ENCODE data around the gene PRKCE.

PRKCE gene

GRCh38 chr2:46151577-46151976 lies 500.1 kb downstream of the PRKCE start:
- Mint-ChIP-seq H3K27ac (no peak overlapping the region), H3K27me3 (no peaks in the 10 kb centered on the region), H3K4me3 (no peak overlapping the region), H3K4me1 (peaks cover 13% of the 10 kb centered on the region), H3K9me3 (no peaks in the 10 kb centered on the region), H3K36me3 (ENCODE audit: low read depth) (peaks cover 4% of the 10 kb centered on the region)
- no peak for DNase-seq
- ATAC-seq, result no peak

GRCh38 chr2:46153996-46154753 lies 502.7 kb downstream of the PRKCE start:
- DNase-seq (no peak), ATAC-seq (no peak)
- Mint-ChIP-seq H3K9me3 (no peaks in the 10 kb centered on the region), H3K27ac (no peak overlapping the region), H3K4me1 (peaks cover 2% of the 10 kb centered on the region), H3K27me3 (no peaks in the 10 kb centered on the region), H3K36me3 (ENCODE audit: low read depth) (peaks cover 4% of the 10 kb centered on the region), H3K4me3 (no peak overlapping the region)

- Mint-ChIP-seq H3K4me1 (no peaks in the 10 kb centered on the region), H3K9me3 (no peaks in the 10 kb centered on the region), H3K36me3 (ENCODE audit: low read depth) (peaks cover 4% of the 10 kb centered on the region), H3K27ac (no peak overlapping the region), H3K4me3 (no peak overlapping the region), H3K27me3 (no peaks in the 10 kb centered on the region)
- ATAC-seq, result no peak
- no peak for DNase-seq
Observed at GRCh38 chr2:46157072-46157965, 505.8 kb downstream of the PRKCE start.

- ATAC-seq (no peak), DNase-seq (no peak)
- Mint-ChIP-seq H3K4me3 (no peak overlapping the region), H3K27me3 (no peaks in the 10 kb centered on the region), H3K27ac (no peak overlapping the region), H3K4me1 (no peaks in the 10 kb centered on the region), H3K9me3 (no peaks in the 10 kb centered on the region), H3K36me3 (ENCODE audit: low read depth) (peaks cover 2% of the 10 kb centered on the region)
Observed at GRCh38 chr2:46157966-46158310, 506.5 kb downstream of the PRKCE start.

GRCh38 chr2:46158661-46159060 lies 507.2 kb downstream of the PRKCE start:
- no peak overlapping the region for H3K4me3 Mint-ChIP-seq
- no peaks in the 10 kb centered on the region for H3K36me3 Mint-ChIP-seq (ENCODE audit: low read depth)
- H3K4me1 Mint-ChIP-seq, result no peaks in the 10 kb centered on the region
- ATAC-seq (no peak), DNase-seq (no peak)
- no peak overlapping the region for H3K27ac Mint-ChIP-seq
- H3K9me3 Mint-ChIP-seq, result no peaks in the 10 kb centered on the region
- no peaks in the 10 kb centered on the region for H3K27me3 Mint-ChIP-seq

GRCh38 chr2:46160326-46160725 lies 508.9 kb downstream of the PRKCE start:
- Mint-ChIP-seq H3K4me3 (no peak overlapping the region), H3K36me3 (ENCODE audit: low read depth) (no peaks in the 10 kb centered on the region), H3K4me1 (no peaks in the 10 kb centered on the region), H3K9me3 (no peaks in the 10 kb centered on the region), H3K27me3 (no peaks in the 10 kb centered on the region), H3K27ac (no peak overlapping the region)
- ATAC-seq, result no peak
- DNase-seq, result no peak

GRCh38 chr2:46161315-46161714 lies 509.8 kb downstream of the PRKCE start:
- Mint-ChIP-seq H3K36me3 (ENCODE audit: low read depth) (no peaks in the 10 kb centered on the region), H3K27ac (no peak overlapping the region), H3K9me3 (no peaks in the 10 kb centered on the region), H3K4me1 (no peaks in the 10 kb centered on the region), H3K4me3 (no peak overlapping the region), H3K27me3 (no peaks in the 10 kb centered on the region)
- no peak for ATAC-seq
- no peak for DNase-seq

- no peaks in the 10 kb centered on the region for H3K4me1 Mint-ChIP-seq
- H3K27me3 Mint-ChIP-seq, result no peaks in the 10 kb centered on the region
- no peaks in the 10 kb centered on the region for H3K9me3 Mint-ChIP-seq
- DNase-seq (no peak), ATAC-seq (no peak)
- H3K4me3 Mint-ChIP-seq, result no peak overlapping the region
- H3K27ac Mint-ChIP-seq, result no peak overlapping the region
- no peaks in the 10 kb centered on the region for H3K36me3 Mint-ChIP-seq (ENCODE audit: low read depth)
Observed at GRCh38 chr2:46161911-46162310, 510.4 kb downstream of the PRKCE start.

- Mint-ChIP-seq H3K36me3 (ENCODE audit: low read depth) (no peaks in the 10 kb centered on the region), H3K4me3 (no peak overlapping the region), H3K27me3 (no peaks in the 10 kb centered on the region), H3K27ac (no peak overlapping the region), H3K4me1 (no peaks in the 10 kb centered on the region), H3K9me3 (no peaks in the 10 kb centered on the region)
- ATAC-seq (no peak), DNase-seq (no peak)
Observed at GRCh38 chr2:46162329-46163097, 511.0 kb downstream of the PRKCE start.

- Mint-ChIP-seq H3K36me3 (ENCODE audit: low read depth) (no peaks in the 10 kb centered on the region), H3K4me1 (no peaks in the 10 kb centered on the region), H3K4me3 (no peak overlapping the region), H3K9me3 (no peaks in the 10 kb centered on the region), H3K27ac (no peak overlapping the region), H3K27me3 (no peaks in the 10 kb centered on the region)
- ATAC-seq (no peak), DNase-seq (no peak)
Observed at GRCh38 chr2:46163098-46163430, 511.6 kb downstream of the PRKCE start.

- no peaks in the 10 kb centered on the region for H3K36me3 Mint-ChIP-seq (ENCODE audit: low read depth)
- H3K27ac Mint-ChIP-seq, result no peak overlapping the region
- H3K27me3 Mint-ChIP-seq, result no peaks in the 10 kb centered on the region
- DNase-seq (no peak), ATAC-seq (no peak)
- no peak overlapping the region for H3K4me3 Mint-ChIP-seq
- no peaks in the 10 kb centered on the region for H3K4me1 Mint-ChIP-seq
- H3K9me3 Mint-ChIP-seq, result no peaks in the 10 kb centered on the region
Observed at GRCh38 chr2:46163804-46164528, 512.5 kb downstream of the PRKCE start.

- ATAC-seq, result no peak
- H3K9me3 Mint-ChIP-seq, result no peaks in the 10 kb centered on the region
- no peaks in the 10 kb centered on the region for H3K27me3 Mint-ChIP-seq
- no peaks in the 10 kb centered on the region for H3K36me3 Mint-ChIP-seq (ENCODE audit: low read depth)
- no peak overlapping the region for H3K27ac Mint-ChIP-seq
- no peak for DNase-seq
- H3K4me3 Mint-ChIP-seq, result no peak overlapping the region
- H3K4me1 Mint-ChIP-seq, result no peaks in the 10 kb centered on the region
Observed at GRCh38 chr2:46164529-46165301, 513.2 kb downstream of the PRKCE start.

GRCh38 chr2:46165916-46166315 lies 514.4 kb downstream of the PRKCE start:
- H3K27ac Mint-ChIP-seq, result no peak overlapping the region
- H3K4me3 Mint-ChIP-seq, result no peak overlapping the region
- H3K36me3 Mint-ChIP-seq (ENCODE audit: low read depth), result no peaks in the 10 kb centered on the region
- no peaks in the 10 kb centered on the region for H3K27me3 Mint-ChIP-seq
- DNase-seq, result no peak
- no peaks in the 10 kb centered on the region for H3K4me1 Mint-ChIP-seq
- no peaks in the 10 kb centered on the region for H3K9me3 Mint-ChIP-seq
- ATAC-seq, result no peak

- ATAC-seq, result no peak
- Mint-ChIP-seq H3K36me3 (ENCODE audit: low read depth) (no peaks in the 10 kb centered on the region), H3K4me1 (no peaks in the 10 kb centered on the region), H3K4me3 (no peak overlapping the region), H3K27ac (no peak overlapping the region), H3K9me3 (no peaks in the 10 kb centered on the region), H3K27me3 (no peaks in the 10 kb centered on the region)
- DNase-seq, result no peak
Observed at GRCh38 chr2:46167406-46167805, 515.9 kb downstream of the PRKCE start.

Data from activated naive CD8-positive, alpha-beta T cell treated with anti-CD3 and anti-CD28 coated beads, Interleukin-2, amount 50 U/mL, for 24 hours (primary cell).